WI38 (cell line): ENCODE measurements around the gene RNF220.
A peak's percentile ranks its signal among the peaks of the same experiment; 100 is the strongest.

ENCODE experiments used
- H3K4me3 ChIP-seq: 2 replicates; pipeline ENCODE4 v1.5.1; 2011; ENCODE audit warnings: low read depth, mild to moderate bottlenecking, control low read depth, low read length
- CTCF ChIP-seq: IDR thresholded peaks from 2 replicates; pipeline ENCODE4 v1.5.1; 2012; ENCODE audit warnings: low read depth, mild to moderate bottlenecking, control low read depth, low read length

Gene RNF220

GRCh38 chr1:44652445-44653106 is 247.5 kb downstream of the RNF220 start:
- TF ChIP-seq CTCF = peak; percentile 97
- H3K4me3 ChIP-seq = no peak overlapping the region

GRCh38 chr1:44653107-44653964 is 248.3 kb downstream of the RNF220 start:
- no peak overlapping the region for H3K4me3 ChIP-seq
- TF ChIP-seq CTCF = no peak

GRCh38 chr1:44654621-44655187 is 249.6 kb downstream of the RNF220 start:
- no peak overlapping the region for H3K4me3 ChIP-seq
- TF ChIP-seq CTCF = no peak

- H3K4me3 ChIP-seq = no peak overlapping the region
- peak; percentile 95 for TF ChIP-seq CTCF
Observed at GRCh38 chr1:44655609-44656008, 250.6 kb downstream of the RNF220 start.

- no peak for TF ChIP-seq CTCF
Observed at GRCh38 chr1:44659566-44659965, 254.5 kb downstream of the RNF220 start.

GRCh38 chr1:44660176-44660575 is 255.1 kb downstream of the RNF220 start:
- TF ChIP-seq CTCF = no peak
- no peak overlapping the region for H3K4me3 ChIP-seq

More at GRCh38 chr1:44659566-44659965, 254.5 kb downstream of the RNF220 start:
- no peak overlapping the region for H3K4me3 ChIP-seq
